WTC11 (cell line): ENCODE results near the gene PPP1R36. TPM values are rescaled to one million over a fixed set of nuclear protein-coding genes. Genes with fewer than 3 reads are reported as not detected.

Experiments used
- AR ChIP-seq: fragments of 250-450 bp; sonication (Bioruptor Pico); IDR thresholded peaks from 2 replicates; pipeline ENCODE4 v1.9.0; 2021; ENCODE audit warnings: mild to moderate bottlenecking
- CTCF ChIP-seq: fragments of 200-600 bp; IDR thresholded peaks from 2 replicates; pipeline ENCODE4 v1.8.0; 2022; ENCODE audit warnings: antibody characterized with exemption
- ETV6 ChIP-seq: sonication (generic); formaldehyde crosslinking; IDR thresholded peaks from 2 replicates; pipeline ENCODE4 v1.8.1; 2022; ENCODE audit warnings: mild to moderate bottlenecking, missing genetic modification reagents
- GRHL2 ChIP-seq: fragments of 250-450 bp; sonication (Bioruptor Pico); IDR thresholded peaks from 2 replicates; pipeline ENCODE4 v1.8.0; 2022; ENCODE audit warnings: mild to moderate bottlenecking, moderate library complexity; ENCODE audit not compliant: insufficient replicate concordance, severe bottlenecking
- ZNF281 ChIP-seq: sonication (generic); formaldehyde crosslinking; IDR thresholded peaks from 2 replicates; pipeline ENCODE4 v1.8.0; 2023; ENCODE audit warnings: mild to moderate bottlenecking, missing genetic modification reagents
- total RNA-seq: library from RNA; stranded (reverse); gene quantifications from 3 replicates; pipeline ENCODE4 v1.2.3, GENCODE V29; 2021

PPP1R36 gene
- total RNA-seq, 1 experiment from 2014 or later = 0.70 TPM

- TF ChIP-seq GRHL2 (CRISPR knock-in tag) (no peak), AR (CRISPR knock-in tag) (no peak), CTCF (no peak), ETV6 (CRISPR knock-in tag) (no peak), ZNF281 (no peak)
These were observed 88.9 kb downstream of the PPP1R36 start (continued) for GRCh38 chr14:64638625-64639024.

Other genes starting within 250 kb of the PPP1R36 start
- gene MTHFD1, start 161.6 kb upstream of the PPP1R36 start, total RNA-seq = 224 to 229 TPM (median 226 TPM) in 3 replicates
- gene AKAP5, start 84.5 kb upstream of the PPP1R36 start, total RNA-seq = 2.8 to 3.0 TPM (median 3.0 TPM) in 3 replicates
- 11.9 to 14.0 TPM (median 13.1 TPM) in 3 replicates for gene ZBTB25, start 46.1 kb upstream of the PPP1R36 start, total RNA-seq
- 24.7 to 32.5 TPM (median 31.7 TPM) in 3 replicates for gene ZBTB1, start 45.2 kb upstream of the PPP1R36 start, total RNA-seq
- gene HSPA2, start 9.2 kb upstream of the PPP1R36 start, total RNA-seq = 30.2 to 43.9 TPM (median 40.7 TPM) in 3 replicates
- gene PLEKHG3, start 154.5 kb downstream of the PPP1R36 start, total RNA-seq = 70.6 to 75.3 TPM (median 71.8 TPM) in 3 replicates